ENCODE data around the gene HELZ2. TPM values are rescaled to one million over a fixed set of nuclear protein-coding genes. Genes with fewer than 3 reads are reported as not detected.
"Not testable (repeated sequence)": the region's sequence is repeated elsewhere in the genome, so short reads cannot be mapped to it uniquely, and the experiment has no call there.

HELZ2 gene
- total RNA-seq, 2 donors from 2014 or later, result 12.1 to 36.0 TPM

- ATAC-seq (no peak), DNase-seq (no peak)
- intact Hi-C loops (cut with DNase I), result no loop called here
These were observed 11.9 kb upstream of the HELZ2 start for GRCh38 chr20:63585616-63586565.

GRCh38 chr20:63582382-63583063, 8.5 kb upstream of the HELZ2 start:
- intact Hi-C loops (cut with DNase I), result no loop called here
- DNase-seq (peak; percentile 15), ATAC-seq (no peak)

GRCh38 chr20:63580796-63581461, 6.9 kb upstream of the HELZ2 start:
- ATAC-seq (peak; percentile 14 to 57), DNase-seq (peak; percentile 39)
- intact Hi-C loops (cut with DNase I), result no loop called here

- intact Hi-C loops (cut with DNase I), result no loop called here
- ATAC-seq (no peak), DNase-seq (no peak)
These were observed 5.1 kb upstream of the HELZ2 start for GRCh38 chr20:63579017-63579694.

DNA sequence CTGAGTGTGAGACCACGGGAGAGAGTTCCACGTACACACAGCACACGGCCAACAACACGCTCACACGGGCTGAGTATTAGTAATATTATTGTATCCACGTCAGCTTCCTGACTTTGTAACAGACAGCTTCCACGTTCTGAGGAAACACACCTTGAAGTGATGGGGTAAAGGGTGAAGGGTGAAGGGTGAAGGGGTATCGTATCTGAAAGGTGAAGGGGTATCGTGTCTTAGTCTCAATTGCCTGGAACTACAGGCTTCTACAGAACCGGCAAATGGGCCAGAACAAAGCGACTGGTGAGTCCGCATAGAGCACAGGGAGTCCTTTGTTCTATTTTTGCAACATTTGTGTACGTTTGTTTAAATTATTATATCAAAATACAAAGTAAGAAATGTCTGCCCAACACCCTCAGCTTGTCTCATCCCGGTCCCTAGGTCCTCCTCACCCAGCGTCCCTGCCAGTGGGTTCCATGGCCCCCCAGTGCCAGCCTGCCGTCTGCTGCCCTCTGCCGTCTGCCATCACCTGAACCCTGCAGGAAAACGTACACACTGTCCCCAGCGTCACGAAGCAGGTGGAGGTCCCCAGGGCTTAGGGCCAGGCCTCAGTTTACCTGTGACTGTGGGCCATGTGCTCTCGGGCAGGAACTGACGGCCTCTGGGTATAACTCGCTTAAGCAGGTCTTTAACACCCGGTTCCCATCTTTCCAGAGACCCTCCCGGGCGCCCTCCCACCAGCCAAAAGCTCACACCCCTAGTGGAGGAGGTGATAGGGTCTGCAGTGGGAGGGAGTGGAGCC, 4.4 kb upstream of the HELZ2 start:
- DNase-seq (no peak), ATAC-seq (no peak)
- intact Hi-C loops (cut with DNase I), result no loop called here

- intact Hi-C loops (cut with DNase I), result no loop called here
- DNase-seq (peak; percentile 72), ATAC-seq (peak; percentile 8 to 43)
These were observed 3.4 kb upstream of the HELZ2 start for GRCh38 chr20:63577317-63577894.

GRCh38 chr20:63576311-63576710, 2.3 kb upstream of the HELZ2 start:
- DNase-seq (no peak), ATAC-seq (no peak)
- intact Hi-C loops (cut with DNase I), result no loop called here

DNA sequence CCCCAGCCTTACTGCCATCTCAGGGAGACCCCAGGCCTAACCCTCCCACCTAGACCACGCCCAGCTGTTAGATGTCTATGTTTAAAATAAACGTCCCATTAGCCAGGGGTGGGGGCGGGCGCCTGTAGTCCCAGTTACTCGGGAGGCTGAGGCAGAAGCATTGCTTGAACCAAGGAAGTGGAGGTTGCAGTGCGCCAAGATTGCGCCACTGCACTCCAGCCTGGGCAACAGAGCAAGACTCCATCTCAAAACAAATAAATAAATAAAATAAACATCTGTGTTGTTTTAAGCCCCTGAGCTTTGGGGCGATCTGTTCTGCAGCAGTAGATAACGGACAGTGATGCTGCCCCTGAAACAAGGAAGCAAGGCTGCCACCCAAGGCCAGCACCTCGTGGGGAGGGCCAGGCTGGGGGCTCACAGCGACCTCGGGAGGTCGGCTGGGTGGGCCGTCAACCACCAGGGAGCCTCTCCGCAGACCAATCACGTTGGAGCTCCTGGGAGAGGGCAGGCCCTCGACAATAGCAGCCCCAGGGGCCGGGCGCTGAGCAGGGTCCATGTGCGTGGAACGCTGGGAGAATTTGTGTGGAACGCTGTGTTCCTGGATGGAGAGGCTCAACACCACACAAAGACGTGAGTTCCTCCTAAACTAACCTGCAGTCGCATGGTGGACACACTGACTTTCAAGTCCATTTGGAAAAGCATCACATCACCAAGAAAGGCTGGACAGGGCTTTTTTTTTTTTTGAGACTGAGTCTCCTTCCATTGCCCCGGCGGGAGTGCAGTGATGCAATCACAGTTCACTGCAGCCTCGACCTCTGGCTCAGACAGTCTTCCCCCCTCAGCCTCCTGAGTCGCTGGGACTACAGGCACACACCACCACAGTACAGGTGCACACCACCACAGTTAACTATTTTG, 1.0 kb upstream of the HELZ2 start:
- ATAC-seq (no peak), DNase-seq (peak; percentile 44)
- intact Hi-C loops (cut with DNase I), result no loop called here

DNA sequence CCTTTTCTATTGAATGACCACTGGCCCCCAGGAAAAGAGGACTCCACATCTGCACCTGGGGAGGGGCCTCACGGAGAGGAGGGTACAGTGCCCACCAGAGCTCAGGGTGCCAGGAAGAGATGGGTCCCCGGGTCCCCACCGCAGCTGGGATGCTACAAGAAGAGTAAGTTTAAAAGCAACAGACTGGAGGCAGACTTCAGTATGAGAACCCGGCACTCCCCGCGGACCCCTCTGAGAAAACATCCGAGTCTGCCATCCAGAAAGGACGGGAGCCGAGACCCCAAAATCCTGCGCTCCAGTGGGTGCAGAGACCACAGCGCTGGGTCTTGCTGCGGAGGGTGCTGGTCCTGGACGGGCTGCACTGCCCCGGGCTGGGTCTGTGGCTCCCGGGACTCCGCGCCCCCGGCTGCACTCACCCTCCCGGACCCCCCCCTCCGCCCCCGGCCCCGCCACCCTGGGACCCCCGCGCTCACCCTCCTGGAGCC, 350 bp downstream of the HELZ2 start:
- ATAC-seq (peak; percentile 36 to 45), DNase-seq (no peak)
- intact Hi-C loops (cut with DNase I), result no loop called here

DNA sequence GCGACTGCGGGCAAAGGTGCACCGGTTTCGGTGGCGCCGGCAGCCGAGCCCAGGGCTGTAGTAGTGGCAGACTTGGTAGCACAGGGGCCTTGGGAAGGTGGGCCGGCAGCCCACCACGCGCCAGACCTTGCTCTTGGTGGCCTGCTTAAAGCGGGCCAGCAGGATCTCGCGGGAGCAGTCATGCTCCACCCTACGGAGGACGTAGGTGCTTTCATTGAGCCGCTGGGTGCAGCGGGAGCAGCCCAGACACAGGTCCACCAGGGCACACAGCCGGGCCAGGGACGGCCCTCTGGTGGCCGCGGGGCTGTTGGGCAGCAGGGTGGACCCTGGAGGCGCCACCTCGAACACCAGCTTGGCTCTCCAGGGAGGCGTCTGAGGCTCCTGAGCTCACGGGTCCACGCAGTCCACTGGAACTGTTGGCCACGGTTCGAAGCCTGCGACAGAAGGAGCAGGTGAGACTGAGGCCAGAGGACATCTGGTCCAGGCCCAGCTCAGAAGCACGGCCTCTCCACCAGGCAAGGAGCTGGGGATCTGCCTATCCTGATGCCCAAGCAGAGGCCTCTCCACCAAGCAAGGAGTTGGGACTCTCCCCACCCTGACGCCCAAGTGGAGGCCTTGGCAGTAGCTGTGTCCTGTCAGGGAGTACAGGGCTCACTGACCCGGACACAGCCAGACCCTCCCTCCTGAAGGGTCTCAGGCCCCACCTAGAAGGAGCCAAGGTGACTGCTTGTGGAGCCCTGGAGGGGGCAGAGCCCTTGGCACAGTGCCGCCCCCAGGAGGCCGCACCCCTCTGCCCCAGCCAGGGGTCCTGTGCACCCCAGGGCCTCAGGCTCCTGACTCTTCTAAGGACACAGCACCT, 1.0 kb downstream of the HELZ2 start:
- DNase-seq, result no peak
- intact Hi-C loops (cut with DNase I), result no loop called here
- peak in 1 of 2 donors; percentile 3 for ATAC-seq

GRCh38 chr20:63572071-63572787, 1.8 kb downstream of the HELZ2 start:
- no peak for DNase-seq
- intact Hi-C loops (cut with DNase I), result no loop called here
- no peak for ATAC-seq

DNA sequence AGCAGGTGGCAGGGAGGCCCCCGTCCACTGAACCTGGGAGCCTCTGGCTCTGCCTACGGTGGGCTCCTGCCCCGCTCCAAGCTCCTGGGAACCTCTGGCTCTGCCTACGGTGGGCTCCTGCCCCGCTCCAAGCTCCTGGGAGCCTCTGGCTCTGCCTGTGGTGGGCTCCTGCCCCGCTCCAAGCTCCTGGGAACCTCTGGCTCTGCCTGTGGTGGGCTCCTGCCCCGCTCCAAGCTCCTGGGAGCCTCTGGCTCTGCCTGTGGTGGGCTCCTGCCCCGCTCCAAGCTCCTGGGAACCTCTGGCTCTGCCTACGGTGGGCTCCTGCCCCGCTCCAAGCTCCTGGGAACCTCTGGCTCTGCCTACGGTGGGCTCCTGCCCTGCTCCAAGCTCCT, 3.0 kb downstream of the HELZ2 start:
- DNase-seq; intact Hi-C loops (cut with DNase I); ATAC-seq: not testable (repeated sequence)

DNA sequence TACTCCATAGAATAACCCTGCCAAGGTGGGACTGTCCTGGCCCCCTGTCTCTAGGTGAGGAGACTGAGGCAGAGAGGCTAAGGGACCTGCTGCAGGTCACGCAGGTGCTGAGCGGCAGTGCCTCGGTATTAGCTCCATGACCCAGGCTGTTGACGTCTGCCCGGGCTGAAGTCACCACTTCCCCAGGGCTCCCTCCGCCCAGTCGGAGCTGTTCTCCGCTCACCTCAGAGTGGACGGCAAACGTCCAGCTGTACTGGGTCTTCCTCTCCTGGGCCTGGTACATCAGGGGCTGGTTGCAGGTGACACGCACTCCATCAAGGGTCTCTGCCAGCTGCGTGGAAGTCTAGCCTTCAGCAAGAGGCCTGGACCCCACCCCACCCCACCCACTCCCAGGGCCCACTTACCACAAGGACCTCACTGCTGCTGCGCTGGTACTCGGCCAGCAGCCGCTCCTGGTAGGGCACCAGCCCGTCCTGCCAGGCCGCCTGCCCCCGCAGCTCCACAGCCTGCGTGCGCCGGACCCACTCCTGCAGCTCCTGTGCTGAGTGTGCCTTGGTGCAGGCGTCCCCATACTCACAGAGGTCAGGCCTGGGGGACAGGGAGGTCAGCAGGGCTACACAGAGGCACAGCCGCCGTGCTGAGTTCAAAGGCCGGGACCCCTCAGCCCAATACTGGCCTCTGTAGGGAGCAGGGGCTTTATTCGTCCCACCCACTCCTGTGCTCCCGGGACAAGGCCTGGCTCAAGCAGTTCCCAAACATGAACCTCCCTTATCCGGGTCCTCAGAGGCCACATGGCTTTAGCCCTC, 3.6 kb downstream of the HELZ2 start:
- DNase-seq (no peak), ATAC-seq (no peak)
- intact Hi-C loops (cut with DNase I), result no loop called here

All from left cardiac atrium (tissue), 4 donors.